K562 (cell line): Measurements from ENCODE around the gene WNT3. TPM values are rescaled to one million over a fixed set of nuclear protein-coding genes. Genes with fewer than 3 reads are reported as not detected.

Experiments
- ATAC-seq: fragments of 200-7000 bp; cut with Tn5 transposase; 3 replicates; pipeline ENCODE4 v1.9.1; 2020; ENCODE audit warnings: moderate library complexity
- BruUV-seq: library from RNA; stranded (reverse); fragments of 400-500 nt; replicated peaks from 2 replicates; lab custom pipeline; 2021; lab: Mats Ljungman, UMichigan
- CTCF ChIA-PET: fragments of 300-600 bp; formaldehyde crosslinking; extraction: SDS; loops from one replicate; lab custom pipeline; 2021; ENCODE audit warnings: low intra/inter-chr PET ratio; lab: Yijun Ruan, JAX
- POLR2A ChIA-PET: fragments of 300-600, 350-650 bp; sonication (Branson Sonifier 250); formaldehyde crosslinking; extraction: SDS; loops from one replicate; lab custom pipeline; 2021; ENCODE audit warnings: antibody characterized with exemption, inconsistent platforms; lab: Yijun Ruan, JAX
- DNase-seq, 4 experiments: peaks; one replicate each; pipeline versions ENCODE4 v3.0.0 to v3.0.0-alpha.2; 2011 to 2018; ENCODE audit warnings: low spot score in 3 of 4, mixed read lengths in 3 of 4; ENCODE audit errors: extremely low read depth in 1 of 4
- FAIRE-seq: peaks from 2 replicates; lab custom pipeline; 2011; peaks lifted over from hg19 to GRCh38; lab: Jason Lieb, UNC
- H2AFZ ChIP-seq: 2 replicates; pipeline ENCODE4 v1.6.0; 2011; ENCODE audit warnings: low read depth, low read length, control low read depth, inconsistent platforms
- H3K27ac ChIP-seq: fragments of 200-600 bp; 3 replicates; pipeline ENCODE4 v1.8.0; 2011; ENCODE audit warnings: low read depth, mild to moderate bottlenecking, control low read depth, inconsistent platforms, low read length, moderate library complexity, mixed read lengths; ENCODE audit errors: extremely low read depth
- H3K27me3 ChIP-seq, 2 experiments: fragments of 300-600 bp in 1 of 2; 2 replicates in 1 of 2; 3 replicates in 1 of 2; pipeline versions ENCODE4 v1.6.0 to v1.8.0; 2011; ENCODE audit warnings: inconsistent platforms in 2 of 2, low read length in 2 of 2, mild to moderate bottlenecking in 1 of 2, mixed read lengths in 1 of 2, moderate library complexity in 1 of 2; ENCODE audit not compliant: control insufficient read depth in 2 of 2, insufficient read depth in 2 of 2
- H3K36me3 ChIP-seq: fragments of 300-600 bp; 3 replicates; pipeline ENCODE4 v1.8.0; 2011; ENCODE audit warnings: mild to moderate bottlenecking, low read length, inconsistent platforms; ENCODE audit not compliant: control insufficient read depth, insufficient read depth
- H3K4me1 ChIP-seq, 2 experiments: fragments of 200-600 bp in 1 of 2; replicated peaks in 1 of 2; 2 replicates in 1 of 2; 3 replicates in 1 of 2; pipeline versions ENCODE4 v1.5.1 to v1.8.0; 2011; ENCODE audit warnings: inconsistent platforms in 2 of 2, low read length in 2 of 2, mild to moderate bottlenecking in 1 of 2, mixed read lengths in 1 of 2, moderate library complexity in 1 of 2; ENCODE audit not compliant: control insufficient read depth in 2 of 2, insufficient read depth in 2 of 2
- H3K4me2 ChIP-seq: 2 replicates; pipeline ENCODE4 v1.6.1; 2011; ENCODE audit warnings: low read length, control low read depth, inconsistent platforms, mixed read lengths; ENCODE audit not compliant: insufficient read depth
- H3K4me3 ChIP-seq: fragments of 200-600 bp; sonication (generic), shearing (Covaris generic); 2 replicates; pipeline ENCODE4 v1.5.1; 2016; ENCODE audit warnings: control low read depth, inconsistent platforms
- H3K79me2 ChIP-seq: fragments of 200-600 bp; 3 replicates; pipeline ENCODE4 v1.8.0; 2011; ENCODE audit warnings: low read length, inconsistent platforms; ENCODE audit not compliant: control insufficient read depth, insufficient read depth
- H3K9ac ChIP-seq, 2 experiments: 2 replicates each; pipeline versions ENCODE4 v1.6.0 to v1.6.1; 2011; ENCODE audit warnings: low read depth in 2 of 2, low read length in 2 of 2, control low read depth in 1 of 2, inconsistent platforms in 1 of 2, mild to moderate bottlenecking in 1 of 2, mixed read lengths in 1 of 2; ENCODE audit not compliant: insufficient read depth in 1 of 2
- H3K9me1 ChIP-seq: one replicate; pipeline ENCODE4 v1.6.0; 2011; ENCODE audit warnings: inconsistent platforms, mild to moderate bottlenecking, low read length, moderate library complexity; ENCODE audit not compliant: control insufficient read depth, insufficient read depth
- H3K9me3 ChIP-seq: replicated peaks from 2 replicates; pipeline ENCODE4 v1.5.1; 2011; ENCODE audit warnings: low read depth, low read length, inconsistent platforms; ENCODE audit not compliant: control insufficient read depth, insufficient read depth
- H4K20me1 ChIP-seq: replicated peaks from 2 replicates; pipeline ENCODE4 v1.6.1; 2011; ENCODE audit warnings: low read length, inconsistent platforms, mixed read lengths; ENCODE audit not compliant: control insufficient read depth, insufficient read depth
- BCOR ChIP-seq: fragments of 450-650 bp; IDR thresholded peaks from 2 replicates; pipeline ENCODE4 v1.6.1; 2016
- KDM1A ChIP-seq, 2 experiments: fragments of 450-650 bp; IDR thresholded peaks; 2 replicates each; pipeline ENCODE4 v1.6.1; 2016; ENCODE audit warnings: mild to moderate bottlenecking in 2 of 2
- PCBP1 ChIP-seq: fragments of 200-400 bp; formaldehyde crosslinking; IDR thresholded peaks from 2 replicates; pipeline ENCODE4 v1.6.1; 2018; ENCODE audit warnings: mild to moderate bottlenecking, low read depth, low read length; ENCODE audit not compliant: poor library complexity, severe bottlenecking
- PPARD ChIP-seq: fragments of 250-450 bp; sonication (Bioruptor Pico); IDR thresholded peaks from 2 replicates; pipeline ENCODE4 v1.8.0; 2022; ENCODE audit warnings: inconsistent platforms, mild to moderate bottlenecking, moderate library complexity
- PTBP1 ChIP-seq: fragments of 200-400 bp; formaldehyde crosslinking; IDR thresholded peaks from 2 replicates; pipeline ENCODE4 v1.6.1; 2017; ENCODE audit warnings: low read depth, low read length
- RBM25 ChIP-seq: fragments of 200-400 bp; formaldehyde crosslinking; IDR thresholded peaks from 2 replicates; pipeline ENCODE4 v1.6.1; 2018; ENCODE audit warnings: low read length, low read depth, moderate library complexity; ENCODE audit not compliant: severe bottlenecking
- SMARCA5 ChIP-seq: fragments of 450-650 bp; IDR thresholded peaks from 2 replicates; pipeline ENCODE4 v1.6.1; 2016
- ZFP36 ChIP-seq: fragments of 150-350 bp; IDR thresholded peaks from 2 replicates; pipeline ENCODE4 v1.6.1; 2018; ENCODE audit warnings: low read length, low read depth; ENCODE audit not compliant: partially characterized antibody
- WGBS: fragments of 100-300 bp; shearing (Covaris generic); methylation state at CpG from one replicate; pipeline ENCODE4 v1.1.6; 2016; ENCODE audit warnings: low coverage, mixed read lengths; ENCODE audit not compliant: insufficient coverage; ENCODE audit errors: missing lambda C conversion rate; 5-methylcytosine and 5-hydroxymethylcytosine counted together
- in situ Hi-C: fragments of 300-500 bp; cut with MboI; formaldehyde crosslinking; loops from 4 replicates; pipeline ENCODE4 v1.15.0; 2018; ENCODE audit warnings: inconsistent platforms, mixed read lengths
- intact Hi-C: fragments of 100-400 bp; cut with micrococcal nuclease; formaldehyde crosslinking; loops from 2 replicates; pipeline ENCODE4 v1.14.2; 2022
- polyA plus RNA-seq, 8 experiments: library from polyadenylated mRNA; depleted of rRNA in 4 of 8; stranded (reverse) in 5 of 8; unstranded in 3 of 8; fragments of >200 nt; fragmentation: Nextera tagmentation in 2 of 8; fragmentation: Illumina TruSeq in 1 of 8; extraction: Ambion mirVana in 2 of 8; extraction: Trizol in 1 of 8; gene quantifications; 2 replicates each; pipeline versions ENCODE4 v1.2.1 to v1.2.3, GENCODE V29; 2011 to 2014; ENCODE audit warnings: inconsistent platforms in 1 of 8, missing spikeins in 1 of 8
- total RNA-seq, 7 experiments: library from RNA; depleted of rRNA in 6 of 7; stranded (reverse); fragments of >200 nt in 6 of 7; fragmentation: Illumina TruSeq in 2 of 7; extraction: Trizol in 2 of 7; gene quantifications; 2 replicates each; pipeline versions ENCODE4 v1.2.1 to v1.2.3, GENCODE V29; 2011 to 2021; ENCODE audit warnings: low replicate concordance in 1 of 7
- TF ChIP-seq, protein P1 (sequence below): fragments of 200-400 bp; formaldehyde crosslinking; IDR thresholded peaks from 2 replicates; pipeline ENCODE4 v1.6.1; 2017; ENCODE audit warnings: mild to moderate bottlenecking, low read depth, low read length, moderate library complexity
- TF ChIP-seq, protein P2 (sequence below): fragments of 450-650 bp; IDR thresholded peaks from 2 replicates; pipeline ENCODE4 v1.6.1; 2018; ENCODE audit warnings: mild to moderate bottlenecking, low read depth; ENCODE audit not compliant: partially characterized antibody

Gene WNT3
- total and polyA plus RNA-seq, 9 of the 15 experiments (the other 6 are each of a cell fraction or from before 2014, with no cell fraction given): 1.5 to 6.1 (median 3.3) TPM

DNA sequence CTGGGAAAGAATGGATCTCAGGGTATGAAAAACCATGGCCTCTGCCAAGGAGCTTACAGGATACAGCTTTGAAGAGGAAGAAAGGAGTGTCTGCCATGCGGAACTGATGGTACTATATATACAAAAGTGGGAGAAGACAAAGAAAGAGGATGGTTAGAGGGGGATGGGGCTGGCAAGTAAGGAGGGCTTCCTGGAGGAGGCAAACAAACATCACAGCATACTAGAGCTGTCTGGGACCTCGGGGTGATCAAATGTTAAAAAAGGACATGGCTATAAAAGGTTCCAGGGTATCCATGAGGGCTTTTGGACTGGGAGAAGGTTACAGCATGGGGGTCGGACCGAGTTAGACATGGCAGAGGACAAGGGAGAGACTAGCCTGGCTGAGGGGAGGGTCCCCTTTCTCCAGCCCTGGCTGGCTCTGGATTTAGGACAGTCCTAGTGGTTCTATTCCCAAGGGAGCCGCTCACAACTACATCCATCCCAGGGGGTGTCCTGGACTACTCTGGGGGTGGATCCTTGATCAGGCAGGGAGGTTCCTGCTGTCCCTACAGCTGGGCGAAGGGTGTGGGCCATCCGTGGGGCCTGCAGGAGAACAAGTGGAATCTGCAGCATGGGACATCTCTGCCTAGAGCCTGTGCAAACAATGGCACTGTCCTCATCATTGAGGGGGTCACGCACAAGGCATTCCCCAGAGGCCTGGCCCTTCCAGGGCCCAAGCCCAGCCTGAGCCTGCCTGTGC lies 45.1 kb upstream of the WNT3 start:
- 0 out of 2 replicates have a peak, but pooled peaks cover 8% of the 10 kb centered on the region for H4K20me1 ChIP-seq
- ChIA-PET CTCF (no interaction called here), POLR2A (no interaction called here)
- intact Hi-C loops (no loop called here), in situ Hi-C loops (no loop called here)
- FAIRE-seq (no peak), ATAC-seq (no peak), DNase-seq (no peak)
- H3K36me3 ChIP-seq: no peaks in the 10 kb centered on the region
- TF ChIP-seq SMARCA5: peak; percentile 46; the same call in 1 of the 2 replicates
- TF ChIP-seq ZFP36: peak; percentile 95
- TF ChIP-seq BCOR: peak; percentile 88
- 0 out of 2 replicates have a peak, but pooled peaks have one; percentile 56 for TF ChIP-seq PTBP1
- no peak for TF ChIP-seq PPARD (CRISPR knock-in tag)
- peak in 1 of 2 experiments; percentile 60; a peak in 2 of 4 replicates for TF ChIP-seq KDM1A (IDR thresholded peaks at IDR 0.05)
- TF ChIP-seq PCBP1: no peak
- TF ChIP-seq, protein P1, sequence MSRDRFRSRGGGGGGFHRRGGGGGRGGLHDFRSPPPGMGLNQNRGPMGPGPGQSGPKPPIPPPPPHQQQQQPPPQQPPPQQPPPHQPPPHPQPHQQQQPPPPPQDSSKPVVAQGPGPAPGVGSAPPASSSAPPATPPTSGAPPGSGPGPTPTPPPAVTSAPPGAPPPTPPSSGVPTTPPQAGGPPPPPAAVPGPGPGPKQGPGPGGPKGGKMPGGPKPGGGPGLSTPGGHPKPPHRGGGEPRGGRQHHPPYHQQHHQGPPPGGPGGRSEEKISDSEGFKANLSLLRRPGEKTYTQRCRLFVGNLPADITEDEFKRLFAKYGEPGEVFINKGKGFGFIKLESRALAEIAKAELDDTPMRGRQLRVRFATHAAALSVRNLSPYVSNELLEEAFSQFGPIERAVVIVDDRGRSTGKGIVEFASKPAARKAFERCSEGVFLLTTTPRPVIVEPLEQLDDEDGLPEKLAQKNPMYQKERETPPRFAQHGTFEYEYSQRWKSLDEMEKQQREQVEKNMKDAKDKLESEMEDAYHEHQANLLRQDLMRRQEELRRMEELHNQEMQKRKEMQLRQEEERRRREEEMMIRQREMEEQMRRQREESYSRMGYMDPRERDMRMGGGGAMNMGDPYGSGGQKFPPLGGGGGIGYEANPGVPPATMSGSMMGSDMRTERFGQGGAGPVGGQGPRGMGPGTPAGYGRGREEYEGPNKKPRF: no peak
- TF ChIP-seq, protein P2, sequence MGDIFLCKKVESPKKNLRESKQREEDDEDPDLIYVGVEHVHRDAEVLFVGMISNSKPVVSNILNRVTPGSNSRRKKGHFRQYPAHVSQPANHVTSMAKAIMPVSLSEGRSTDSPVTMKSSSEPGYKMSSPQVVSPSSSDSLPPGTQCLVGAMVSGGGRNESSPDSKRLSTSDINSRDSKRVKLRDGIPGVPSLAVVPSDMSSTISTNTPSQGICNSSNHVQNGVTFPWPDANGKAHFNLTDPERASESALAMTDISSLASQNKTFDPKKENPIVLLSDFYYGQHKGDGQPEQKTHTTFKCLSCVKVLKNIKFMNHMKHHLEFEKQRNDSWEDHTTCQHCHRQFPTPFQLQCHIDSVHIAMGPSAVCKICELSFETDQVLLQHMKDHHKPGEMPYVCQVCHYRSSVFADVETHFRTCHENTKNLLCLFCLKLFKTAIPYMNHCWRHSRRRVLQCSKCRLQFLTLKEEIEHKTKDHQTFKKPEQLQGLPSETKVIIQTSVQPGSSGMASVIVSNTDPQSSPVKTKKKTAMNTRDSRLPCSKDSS: no peak
- peak; percentile 68 for TF ChIP-seq RBM25
- H3K9me1 ChIP-seq: no peaks in the 10 kb centered on the region
- H3K79me2 ChIP-seq: no peaks in the 10 kb centered on the region
- H3K27me3 ChIP-seq: peaks cover 16 to 43% of the 10 kb centered on the region in 2 experiments; a peak in 4 of 5 replicates
- no peak overlapping the region for H3K4me3 ChIP-seq
- peak overlapping the region in 1 of 2 experiments; percentile 11; a peak in 1 of 4 replicates for H3K9ac ChIP-seq
- H3K27ac ChIP-seq: no peak overlapping the region
- H2AFZ ChIP-seq: peak overlapping the region; percentile 92; the same call in 1 of the 2 replicates
- 31% methylated on average over 8 of the region's 8 CpGs for WGBS
- 0 out of 2 replicates have a peak, but pooled peaks cover 2% of the 10 kb centered on the region for H3K9me3 ChIP-seq
- no TSS peak for BruUV-seq
- H3K4me1 ChIP-seq: peaks cover 7 to 11% of the 10 kb centered on the region in 2 experiments; a peak in 2 of 5 replicates
- peak overlapping the region; percentile 33; the same call in 1 of the 2 replicates for H3K4me2 ChIP-seq
